Hepatocyte (in vitro differentiated cells): ENCODE data around the gene WTIP. TPM values are rescaled to one million over a fixed set of nuclear protein-coding genes. Genes with fewer than 3 reads are reported as not detected.

ENCODE experiments used
- DNase-seq: peaks from one replicate; pipeline ENCODE4 v3.0.0-alpha.2; 2016; ENCODE audit warnings: low spot score
- H2AFZ ChIP-seq: fragments of 200-600 bp; sonication (generic); 2 replicates; pipeline ENCODE4 v1.6.0; 2016; ENCODE audit warnings: antibody characterized with exemption, mild to moderate bottlenecking
- H3K27ac ChIP-seq: fragments of 200-600 bp; sonication (generic); 2 replicates; pipeline ENCODE4 v1.5.1; 2016; ENCODE audit warnings: mild to moderate bottlenecking
- H3K27me3 ChIP-seq: fragments of 200-600 bp; sonication (generic); 2 replicates; pipeline ENCODE4 v1.6.1; 2016
- H3K36me3 ChIP-seq: fragments of 200-600 bp; sonication (generic); replicated peaks from 2 replicates; pipeline ENCODE4 v1.5.1; 2016; ENCODE audit warnings: low read depth; ENCODE audit not compliant: insufficient read depth
- H3K4me1 ChIP-seq: fragments of 200-600 bp; sonication (generic); 2 replicates; pipeline ENCODE4 v1.5.1; 2016; ENCODE audit warnings: mild to moderate bottlenecking, moderate library complexity; ENCODE audit not compliant: insufficient read depth
- H3K4me2 ChIP-seq: fragments of 200-600 bp; sonication (generic); 2 replicates; pipeline ENCODE4 v1.6.0; 2016
- H3K4me3 ChIP-seq: fragments of 200-600 bp; sonication (generic); 2 replicates; pipeline ENCODE4 v1.5.1; 2016; ENCODE audit warnings: mild to moderate bottlenecking
- H3K79me2 ChIP-seq: fragments of 200-600 bp; sonication (generic); 2 replicates; pipeline ENCODE4 v1.6.0; 2017; ENCODE audit warnings: mild to moderate bottlenecking
- H3K9me2 ChIP-seq: fragments of 200-600 bp; sonication (generic); replicated peaks from 2 replicates; pipeline ENCODE4 v1.6.0; 2017; ENCODE audit warnings: mild to moderate bottlenecking; ENCODE audit not compliant: insufficient read depth
- H3K9me3 ChIP-seq: fragments of 200-600 bp; sonication (generic); 2 replicates; pipeline ENCODE4 v1.5.1; 2016; ENCODE audit warnings: low read depth, mild to moderate bottlenecking
- H4K20me1 ChIP-seq: fragments of 200-600 bp; sonication (generic); 2 replicates; pipeline ENCODE4 v1.6.0; 2016; ENCODE audit warnings: mild to moderate bottlenecking; ENCODE audit not compliant: insufficient read depth, poor library complexity, severe bottlenecking
- EZH2 ChIP-seq: fragments of 200-600 bp; sonication (generic); IDR thresholded peaks from 2 replicates; pipeline ENCODE4 v1.6.1; 2016; ENCODE audit warnings: antibody characterized with exemption, mild to moderate bottlenecking, borderline replicate concordance
- EZH2phosphoT487 ChIP-seq: fragments of 200-600 bp; sonication (generic); IDR thresholded peaks from one replicate; pipeline ENCODE4 v1.6.1; 2018; ENCODE audit warnings: antibody characterized with exemption, mild to moderate bottlenecking, low read depth, moderate library complexity; ENCODE audit not compliant: unreplicated experiment, severe bottlenecking
- WGBS: methylation state at CpG from one replicate; pipeline ENCODE4 v1.1.6; 2016; ENCODE audit warnings: low lambda C conversion rate; ENCODE audit errors: missing lambda C conversion rate; 5-methylcytosine and 5-hydroxymethylcytosine counted together
- polyA plus RNA-seq: library from polyadenylated mRNA; unstranded; fragments of >200 nt; fragmentation: Nextera tagmentation; extraction: Ambion mirVana; gene quantifications from 2 replicates; pipeline ENCODE4 v1.2.1, GENCODE V29; 2016
- total RNA-seq: library from RNA; depleted of rRNA; stranded (reverse); fragments of >200 nt; gene quantifications from 2 replicates; pipeline ENCODE4 v1.2.3, GENCODE V29; 2014
- TF ChIP-seq, protein P1 (sequence below): fragments of 200-600 bp; sonication (generic); IDR thresholded peaks from 2 replicates; pipeline ENCODE4 v1.5.1; 2016; ENCODE audit warnings: antibody characterized with exemption, mild to moderate bottlenecking; ENCODE audit not compliant: poor library complexity

WTIP gene
- total and polyA plus RNA-seq, 2 experiments from 2014 or later: 18.1 to 21.5 TPM

DNA sequence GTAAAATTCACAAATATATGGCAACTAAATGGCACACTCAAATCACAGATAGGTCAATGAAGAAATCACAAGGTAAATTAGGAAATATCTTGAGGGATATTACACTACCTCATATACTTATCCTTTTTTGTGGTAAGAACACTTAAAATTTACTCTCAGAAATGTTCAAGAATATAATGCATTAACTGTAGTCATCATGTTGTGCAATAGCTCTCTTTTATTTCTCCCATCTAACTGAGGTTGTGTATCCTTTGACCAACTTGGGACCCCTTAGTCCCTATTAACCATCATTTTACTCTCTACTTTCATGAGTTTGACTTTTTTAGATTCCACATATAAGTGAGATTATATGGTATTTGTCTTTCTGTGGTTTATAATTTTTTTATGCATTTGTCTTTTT lies 52.6 kb downstream of the WTIP start:
- H3K4me3 ChIP-seq: no peak overlapping the region
- no peaks in the 10 kb centered on the region for H3K36me3 ChIP-seq
- H3K4me2 ChIP-seq: no peak overlapping the region
- H3K27ac ChIP-seq: no peak overlapping the region
- H3K27me3 ChIP-seq: peaks cover 9% of the 10 kb centered on the region
- no peaks in the 10 kb centered on the region for H3K9me2 ChIP-seq
- no peak for DNase-seq
- H3K9me3 ChIP-seq: no peaks in the 10 kb centered on the region
- H3K4me1 ChIP-seq: no peaks in the 10 kb centered on the region
- H3K79me2 ChIP-seq: no peaks in the 10 kb centered on the region
- no peaks in the 10 kb centered on the region for H4K20me1 ChIP-seq
- H2AFZ ChIP-seq: no peak overlapping the region
- TF ChIP-seq, protein P1, sequence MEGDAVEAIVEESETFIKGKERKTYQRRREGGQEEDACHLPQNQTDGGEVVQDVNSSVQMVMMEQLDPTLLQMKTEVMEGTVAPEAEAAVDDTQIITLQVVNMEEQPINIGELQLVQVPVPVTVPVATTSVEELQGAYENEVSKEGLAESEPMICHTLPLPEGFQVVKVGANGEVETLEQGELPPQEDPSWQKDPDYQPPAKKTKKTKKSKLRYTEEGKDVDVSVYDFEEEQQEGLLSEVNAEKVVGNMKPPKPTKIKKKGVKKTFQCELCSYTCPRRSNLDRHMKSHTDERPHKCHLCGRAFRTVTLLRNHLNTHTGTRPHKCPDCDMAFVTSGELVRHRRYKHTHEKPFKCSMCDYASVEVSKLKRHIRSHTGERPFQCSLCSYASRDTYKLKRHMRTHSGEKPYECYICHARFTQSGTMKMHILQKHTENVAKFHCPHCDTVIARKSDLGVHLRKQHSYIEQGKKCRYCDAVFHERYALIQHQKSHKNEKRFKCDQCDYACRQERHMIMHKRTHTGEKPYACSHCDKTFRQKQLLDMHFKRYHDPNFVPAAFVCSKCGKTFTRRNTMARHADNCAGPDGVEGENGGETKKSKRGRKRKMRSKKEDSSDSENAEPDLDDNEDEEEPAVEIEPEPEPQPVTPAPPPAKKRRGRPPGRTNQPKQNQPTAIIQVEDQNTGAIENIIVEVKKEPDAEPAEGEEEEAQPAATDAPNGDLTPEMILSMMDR: no peak
- no peak for TF ChIP-seq EZH2
- TF ChIP-seq EZH2phosphoT487: no peak

DNA sequence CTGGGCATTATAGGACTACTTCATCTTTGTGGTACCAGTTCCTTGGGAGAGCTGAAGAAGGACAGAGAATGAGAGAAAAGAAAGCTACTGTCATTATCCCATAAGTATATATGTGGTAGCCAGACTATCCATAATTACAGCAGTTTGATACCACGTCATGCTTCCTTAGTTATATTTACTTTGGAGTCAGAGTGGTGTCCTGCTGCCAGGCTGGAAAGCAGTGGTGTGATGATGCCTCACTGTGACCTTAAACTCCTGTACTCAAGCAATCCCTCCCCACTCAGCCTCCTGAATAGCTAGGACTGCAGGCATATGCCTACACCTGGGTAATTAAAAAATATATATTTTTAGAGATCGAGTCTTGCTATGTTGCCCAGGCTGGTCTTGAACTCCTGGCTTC lies 57.8 kb downstream of the WTIP start:
- DNase-seq: no peak
- WGBS: 57% methylated on average over 2 of the region's 2 CpGs
- H3K4me3 ChIP-seq: no peak overlapping the region
- H3K9me3 ChIP-seq: no peaks in the 10 kb centered on the region
- H3K27me3 ChIP-seq: peaks cover 9% of the 10 kb centered on the region
- H3K4me1 ChIP-seq: no peaks in the 10 kb centered on the region
- H2AFZ ChIP-seq: no peak overlapping the region
- no peaks in the 10 kb centered on the region for H3K36me3 ChIP-seq
- no peak overlapping the region for H3K27ac ChIP-seq
- H3K79me2 ChIP-seq: no peaks in the 10 kb centered on the region
- H3K4me2 ChIP-seq: no peak overlapping the region
- TF ChIP-seq, protein P1: no peak
- TF ChIP-seq EZH2phosphoT487 (no peak), EZH2 (no peak)
- no peaks in the 10 kb centered on the region for H3K9me2 ChIP-seq
- no peaks in the 10 kb centered on the region for H4K20me1 ChIP-seq

DNA sequence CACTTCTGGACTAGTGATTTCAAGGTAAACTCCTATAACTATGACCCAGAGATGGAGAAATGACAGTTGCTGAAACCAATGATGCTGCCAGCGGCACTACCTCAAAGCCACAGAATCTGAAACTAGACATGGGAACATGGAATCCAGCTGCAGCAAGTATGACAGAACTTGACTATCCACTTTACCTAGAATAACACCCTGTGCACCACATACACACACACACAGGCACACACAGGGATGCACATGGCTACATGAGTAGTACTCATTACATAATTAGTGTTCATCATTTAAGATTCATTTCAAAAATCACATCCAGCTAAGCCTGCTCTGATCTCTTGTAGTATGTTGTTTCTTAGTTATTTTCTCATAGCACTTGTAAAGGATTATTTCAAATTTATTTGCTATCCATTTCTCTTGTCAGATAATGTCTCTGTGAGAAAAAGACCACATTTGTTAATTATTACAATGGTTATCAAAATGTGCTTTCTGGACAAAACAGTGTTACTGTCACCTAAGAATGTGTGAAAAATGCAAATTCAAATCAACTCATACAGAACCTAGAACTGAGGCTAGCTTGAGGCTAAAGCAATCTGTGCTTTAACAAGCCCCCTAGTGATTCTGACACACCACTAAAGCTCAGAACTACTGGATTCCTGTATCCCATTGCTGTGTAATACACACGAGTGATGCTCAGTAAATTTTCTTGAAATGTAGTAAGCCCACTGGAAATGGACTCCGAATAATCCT lies 59.4 kb downstream of the WTIP start:
- TF ChIP-seq EZH2phosphoT487: no peak
- TF ChIP-seq, protein P1: no peak
- no peak for TF ChIP-seq EZH2
- no peaks in the 10 kb centered on the region for H3K9me2 ChIP-seq
- H3K27ac ChIP-seq: no peak overlapping the region
- no peak overlapping the region for H2AFZ ChIP-seq
- no peaks in the 10 kb centered on the region for H3K27me3 ChIP-seq
- no peaks in the 10 kb centered on the region for H3K79me2 ChIP-seq
- H3K36me3 ChIP-seq: no peaks in the 10 kb centered on the region
- WGBS: 84% methylated on average over 3 of the region's 3 CpGs
- H3K9me3 ChIP-seq: no peaks in the 10 kb centered on the region
- H3K4me3 ChIP-seq: no peak overlapping the region
- H3K4me1 ChIP-seq: no peaks in the 10 kb centered on the region
- no peak for DNase-seq
- no peaks in the 10 kb centered on the region for H4K20me1 ChIP-seq
- H3K4me2 ChIP-seq: no peak overlapping the region
